ENCODE results near the gene RABL3.
"Not testable (repeated sequence)": the region's sequence is repeated elsewhere in the genome, so short reads cannot be mapped to it uniquely, and the experiment has no call there.

Gene RABL3

DNA sequence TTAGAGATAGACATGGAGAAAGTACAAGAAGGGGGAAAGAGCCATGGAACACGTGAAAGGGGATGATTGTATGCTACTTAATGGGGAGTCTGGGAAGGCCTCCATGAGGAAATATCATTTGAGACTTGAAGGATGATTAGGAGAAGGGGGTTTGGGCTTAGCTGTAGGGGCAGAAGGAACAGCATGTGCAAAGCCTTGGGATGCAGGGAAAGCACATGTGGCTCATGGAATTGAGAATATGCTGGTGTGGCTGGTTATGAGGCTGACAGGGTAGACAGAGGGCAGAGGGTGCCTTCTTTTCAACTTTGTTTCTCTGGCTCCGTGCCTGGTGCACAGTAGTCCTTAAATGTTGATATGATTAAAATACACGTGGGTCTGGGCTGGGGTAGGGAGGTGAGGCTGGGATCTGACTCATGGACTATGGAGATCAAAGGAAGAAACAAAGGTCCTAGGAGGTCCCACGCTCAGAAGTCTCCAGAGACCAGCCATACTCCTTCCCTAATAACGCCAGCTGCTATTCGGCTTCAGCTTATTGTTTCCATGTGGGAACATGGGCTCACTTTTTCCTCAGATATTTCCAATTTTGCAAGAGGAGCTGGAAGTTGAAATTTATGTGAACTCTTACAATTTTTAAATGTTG lies 1.4 kb upstream of the RABL3 start:
- DNase-seq: no peak

- DNase-seq: no peak
These were observed 591 bp upstream of the RABL3 start for GRCh38 chr3:120742849-120743365.

GRCh38 chr3:120741837-120742197 lies 499 bp downstream of the RABL3 start:
- DNase-seq: peak; percentile 64

- DNase-seq: no peak
These were observed 996 bp downstream of the RABL3 start for GRCh38 chr3:120741320-120741719.

DNA sequence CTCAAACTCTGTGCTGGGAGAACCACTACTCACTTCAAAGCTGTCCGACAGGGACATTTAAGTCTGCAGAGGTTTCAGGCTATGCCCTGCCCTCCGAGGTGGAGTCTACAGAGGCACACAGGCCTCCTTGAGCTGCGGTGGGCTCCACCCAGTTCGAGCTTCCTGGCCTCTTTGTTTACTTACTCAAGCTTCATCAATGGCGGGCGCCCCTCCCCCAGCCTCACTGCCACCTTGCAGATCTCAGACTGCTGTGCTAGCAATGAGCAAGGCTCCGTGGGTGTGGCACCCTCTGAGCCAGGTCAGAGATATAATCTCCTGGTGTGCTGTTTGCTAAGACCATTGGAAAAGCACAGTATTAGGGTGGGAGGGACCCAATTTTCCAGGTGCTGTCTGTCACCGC lies 4.3 kb downstream of the RABL3 start:
- not testable (repeated sequence) for DNase-seq

DNA sequence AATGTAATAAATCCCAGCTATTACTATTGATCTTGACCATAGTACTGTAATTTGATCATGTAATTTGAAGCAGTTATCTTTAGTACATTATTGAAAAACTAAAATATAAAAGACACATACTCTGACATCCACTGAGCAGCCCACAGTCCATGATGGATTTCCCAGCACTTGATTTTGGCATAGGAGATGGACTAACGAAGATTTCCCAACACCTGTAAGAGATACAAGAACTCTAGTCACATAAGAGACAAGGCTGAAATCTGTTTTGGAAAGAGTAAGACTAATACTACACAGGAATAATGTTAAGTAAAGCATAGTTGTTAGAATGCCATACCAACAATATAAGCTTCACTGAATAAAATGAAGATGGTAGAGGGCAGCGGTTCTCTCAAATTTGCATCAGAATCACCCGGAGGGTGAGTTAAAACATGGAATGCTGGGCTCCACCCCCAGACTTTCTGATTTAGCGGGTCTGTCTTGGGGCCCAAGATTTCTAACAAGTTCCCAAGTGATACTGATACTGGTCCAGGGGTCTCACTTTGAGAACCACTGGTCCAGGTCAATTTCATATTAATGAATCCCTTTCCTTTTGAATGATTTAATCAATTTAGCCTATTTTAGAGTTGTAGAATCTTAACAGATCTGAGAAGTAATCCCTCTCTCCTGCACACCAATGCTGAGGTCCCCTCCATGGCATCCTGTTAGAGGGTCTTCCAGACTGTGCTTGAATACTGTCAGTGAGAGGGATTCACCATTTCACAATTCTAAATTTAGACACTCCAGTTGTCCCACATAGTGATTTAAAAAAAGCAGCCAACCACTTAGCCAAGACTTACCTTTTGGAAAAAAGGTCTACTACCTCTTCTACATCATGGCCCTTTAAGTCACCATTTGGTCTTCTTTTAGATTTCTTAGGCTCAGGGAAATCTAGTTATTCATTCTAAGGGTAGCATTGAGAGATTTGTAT lies 11.5 kb downstream of the RABL3 start:
- no peak for DNase-seq

DNA sequence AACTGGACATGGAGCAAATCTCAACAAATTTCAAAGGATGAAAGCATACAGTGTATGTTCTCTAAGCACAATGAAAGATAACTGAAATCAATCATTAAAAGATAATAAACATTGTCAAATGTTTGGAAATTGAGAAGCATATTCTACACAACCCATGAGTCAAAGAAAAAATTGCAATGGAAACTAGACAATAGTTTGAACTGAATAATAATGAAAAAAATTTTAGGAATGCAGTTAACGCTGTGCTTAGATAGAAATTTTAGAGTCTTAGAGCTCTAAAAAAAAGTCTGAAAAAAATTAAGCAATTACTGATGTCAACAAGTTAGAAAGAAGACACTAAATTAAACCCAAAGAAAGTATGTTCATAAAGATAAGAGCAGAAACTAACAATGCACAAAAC lies 15.5 kb downstream of the RABL3 start:
- no peak for DNase-seq

GRCh38 chr3:120719167-120719834 lies 23.0 kb downstream of the RABL3 start:
- not testable (repeated sequence) for DNase-seq

- DNase-seq: no peak
These were observed 29.1 kb downstream of the RABL3 start for GRCh38 chr3:120713262-120713661.

- no peak for DNase-seq
These were observed 31.9 kb downstream of the RABL3 start for GRCh38 chr3:120710369-120710768.

- no peak for DNase-seq
These were observed 33.9 kb downstream of the RABL3 start for GRCh38 chr3:120708408-120708807.

DNA sequence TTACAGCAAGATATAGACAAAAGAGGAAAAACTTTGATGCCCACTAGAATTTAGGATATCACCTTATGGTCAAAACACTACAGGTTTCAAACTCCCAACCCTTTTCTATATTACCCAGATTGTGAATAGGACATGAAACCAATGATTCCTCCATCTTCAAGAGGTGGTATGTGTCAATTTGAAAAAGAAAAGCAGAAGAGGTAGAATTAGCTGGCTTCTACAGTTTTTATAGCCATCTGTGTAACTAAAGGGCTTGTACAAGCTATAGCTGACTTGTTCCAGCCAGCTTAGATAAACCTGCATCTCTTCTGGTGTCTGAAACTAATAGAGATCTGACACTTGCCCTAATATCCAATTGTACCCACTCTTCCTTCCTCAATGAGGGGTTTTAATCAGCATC lies 35.4 kb downstream of the RABL3 start:
- DNase-seq: no peak

DNA sequence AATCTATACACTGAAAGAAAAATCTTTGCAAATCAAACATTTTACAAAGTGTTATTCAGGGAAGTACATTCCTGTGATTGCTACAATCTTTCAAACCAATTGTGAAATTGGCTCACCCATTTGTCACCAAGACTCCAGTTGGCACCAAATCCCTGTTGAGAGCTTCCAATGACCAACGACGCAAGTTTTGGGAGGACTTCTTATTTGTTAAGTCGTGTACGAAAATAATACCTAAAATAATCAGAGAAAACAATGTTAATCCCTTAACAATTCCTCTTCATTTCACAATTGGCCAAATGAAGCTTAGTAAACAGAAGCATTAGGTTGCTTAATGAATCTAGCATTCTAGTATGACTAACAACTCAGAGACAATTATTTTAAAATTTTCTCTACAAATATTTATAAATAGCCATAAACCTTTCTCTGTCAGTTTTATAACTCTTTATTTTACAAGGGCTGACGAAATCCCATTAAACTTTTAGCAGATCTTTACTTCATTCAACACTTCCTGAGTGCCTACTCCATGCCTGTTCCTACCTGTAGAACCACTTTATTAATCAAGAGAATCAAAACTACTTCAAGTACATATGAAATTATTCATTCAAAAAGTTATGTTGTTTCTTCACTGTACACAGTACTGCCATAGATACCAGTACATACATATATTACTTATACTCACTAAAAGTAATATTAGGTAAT lies 36.3 kb downstream of the RABL3 start:
- DNase-seq: no peak

- no peak for DNase-seq
These were observed 43.0 kb downstream of the RABL3 start for GRCh38 chr3:120699333-120699732.

- no peak for DNase-seq
These were observed 48.7 kb downstream of the RABL3 start for GRCh38 chr3:120693439-120694171.

- no peak for DNase-seq
These were observed 52.9 kb downstream of the RABL3 start for GRCh38 chr3:120689395-120689794.

GRCh38 chr3:120688121-120688520 lies 54.2 kb downstream of the RABL3 start:
- peak; percentile 87 for DNase-seq

DNA sequence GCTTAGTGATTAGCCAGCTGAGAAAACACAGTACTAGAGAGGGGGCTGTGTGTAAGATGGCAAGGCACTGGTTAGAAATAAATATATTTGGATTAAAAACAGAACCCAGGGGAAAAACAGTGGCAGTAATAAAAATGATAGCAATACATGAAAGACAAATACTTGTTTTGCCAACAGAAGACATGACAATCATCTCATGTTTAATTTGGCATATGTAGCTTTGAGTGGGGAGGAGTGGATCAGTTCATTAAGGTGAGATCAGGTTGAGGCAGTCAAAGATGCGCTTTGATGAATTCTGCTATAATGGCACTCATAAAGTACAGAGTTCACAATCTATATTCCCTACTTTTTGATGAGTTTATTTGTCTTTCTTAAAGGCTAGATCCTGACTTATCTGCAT lies 56.9 kb downstream of the RABL3 start:
- no peak for DNase-seq

- DNase-seq: no peak
These were observed 57.4 kb downstream of the RABL3 start for GRCh38 chr3:120684896-120685295.

- no peak for DNase-seq
These were observed 58.5 kb downstream of the RABL3 start for GRCh38 chr3:120683671-120684301.

DNA sequence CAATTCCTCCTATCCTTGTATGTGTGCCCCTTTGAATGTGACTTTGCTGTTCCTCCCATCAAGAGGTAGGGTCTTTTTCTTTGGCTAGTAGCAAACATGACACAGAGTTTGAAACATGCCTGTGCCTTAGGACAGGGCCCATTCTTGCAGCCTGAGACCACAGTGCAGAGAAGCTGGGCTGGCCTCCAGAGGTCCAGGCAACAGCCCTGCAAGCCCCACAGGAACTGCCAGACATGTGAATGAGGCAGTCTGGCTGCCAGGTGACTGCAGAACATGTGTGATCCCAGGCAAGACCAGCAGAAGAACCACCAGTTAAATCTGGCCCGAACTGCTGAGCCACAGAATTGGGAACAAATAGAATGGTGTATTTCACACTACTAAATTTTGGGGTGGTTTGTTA lies 59.1 kb downstream of the RABL3 start:
- no peak for DNase-seq

Measured in MV-4-11 (cell line).